GM11168 (cell line): ENCODE measurements around the gene COL5A3.

Source experiments
- in situ Hi-C: fragments of 300-500 bp; cut with MboI; formaldehyde crosslinking; loops from one replicate; pipeline ENCODE4 v1.12.0; 2022; ENCODE audit warnings: low sequenced_read_pairs; ENCODE audit not compliant: unreplicated experiment

COL5A3 gene

GRCh38 chr19:9981406-9982260 lies 28.7 kb downstream of the COL5A3 start:
- in situ Hi-C loops, result no loop called here

- in situ Hi-C loops, result no loop called here
Measured at GRCh38 chr19:9972103-9972502, 38.2 kb downstream of the COL5A3 start.

- in situ Hi-C loops, result no loop called here
Measured at GRCh38 chr19:9971166-9971897, 39.0 kb downstream of the COL5A3 start.

- in situ Hi-C loops, result no loop called here
Measured at GRCh38 chr19:9970481-9970880, 39.8 kb downstream of the COL5A3 start.

GRCh38 chr19:9969688-9969975 lies 40.7 kb downstream of the COL5A3 start:
- in situ Hi-C loops, result no loop called here

GRCh38 chr19:9968820-9969687 lies 41.2 kb downstream of the COL5A3 start:
- in situ Hi-C loops, result no loop called here

- in situ Hi-C loops, result no loop called here
Measured at GRCh38 chr19:9967326-9967725, 43.0 kb downstream of the COL5A3 start.

- in situ Hi-C loops, result no loop called here
Measured at GRCh38 chr19:9966448-9966847, 43.9 kb downstream of the COL5A3 start.

GRCh38 chr19:9966024-9966423 lies 44.3 kb downstream of the COL5A3 start:
- in situ Hi-C loops, result no loop called here

GRCh38 chr19:9962623-9963290 lies 47.5 kb downstream of the COL5A3 start:
- in situ Hi-C loops, result no loop called here

- in situ Hi-C loops, result no loop called here
Measured at GRCh38 chr19:9961103-9961502, 49.2 kb downstream of the COL5A3 start.

GRCh38 chr19:9958379-9958821 lies 51.9 kb downstream of the COL5A3 start:
- in situ Hi-C loops, result no loop called here

GRCh38 chr19:9956956-9957355 lies 53.3 kb downstream of the COL5A3 start:
- in situ Hi-C loops, result no loop called here

- in situ Hi-C loops, result no loop called here
Measured at GRCh38 chr19:9953802-9954542, 56.3 kb downstream of the COL5A3 start.

- in situ Hi-C loops, result no loop called here
Measured at GRCh38 chr19:9952276-9952675, 58.0 kb downstream of the COL5A3 start.

GRCh38 chr19:9947441-9947840 lies 62.9 kb downstream of the COL5A3 start:
- in situ Hi-C loops, result loop anchor here (10.0 to 25.0 kb wide), 3 partner anchors 77 to 440 kb away; partner anchors contain the start of genes S1PR2 and TYK2

GRCh38 chr19:9946528-9947125 lies 63.7 kb downstream of the COL5A3 start:
- in situ Hi-C loops, result loop anchor here (10.0 to 25.0 kb wide), 3 partner anchors 78 to 441 kb away; partner anchors contain the start of genes S1PR2 and TYK2

- in situ Hi-C loops, result loop anchor here (10.0 to 25.0 kb wide), 3 partner anchors 79 to 442 kb away; partner anchors contain the start of genes S1PR2 and TYK2
Measured at GRCh38 chr19:9945319-9945966, 64.9 kb downstream of the COL5A3 start.
